Stimulated activated CD8-positive, alpha-beta memory T cell treated with anti-CD3 and anti-CD28 coated beads, Interleukin-7, amount 100 ng/mL, for 48 hours (primary cell): ENCODE data around the gene LANCL1.

Source experiments
- DNase-seq, 2 donors: peaks; one replicate each; pipeline ENCODE4 v3.0.0-alpha.2; 2020; ENCODE audit warnings: low read depth in 1 of 2; ENCODE audit errors: extremely low read depth in 1 of 2

LANCL1 gene

DNA sequence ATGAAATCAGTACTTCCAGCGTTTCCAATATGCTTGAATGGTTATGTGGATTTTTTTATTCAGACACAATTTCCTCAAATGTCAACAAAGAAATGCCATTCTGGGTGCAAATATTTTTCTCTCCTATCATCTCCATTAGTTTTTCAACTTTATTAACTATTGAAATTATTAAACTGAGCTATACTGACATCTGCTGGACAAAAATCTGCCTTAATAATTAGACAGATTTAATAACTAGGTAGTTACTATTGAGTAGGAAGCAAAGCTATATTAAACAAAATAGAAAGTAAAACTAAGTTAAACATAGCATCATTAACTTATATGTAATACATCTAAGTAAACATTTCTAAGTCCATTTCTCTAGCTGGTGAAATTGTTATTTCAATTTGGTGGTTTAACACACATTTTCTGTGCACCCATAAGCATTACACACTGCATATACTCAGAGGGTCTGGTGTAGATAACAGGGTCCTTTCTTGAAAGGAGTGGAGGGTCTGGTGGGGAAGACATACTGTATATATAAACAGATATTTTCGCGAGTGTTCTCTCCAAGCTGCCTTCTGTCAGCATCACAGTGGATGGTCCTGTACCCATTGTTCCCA is 77.0 kb downstream of the LANCL1 start:
- DNase-seq, result no peak

DNA sequence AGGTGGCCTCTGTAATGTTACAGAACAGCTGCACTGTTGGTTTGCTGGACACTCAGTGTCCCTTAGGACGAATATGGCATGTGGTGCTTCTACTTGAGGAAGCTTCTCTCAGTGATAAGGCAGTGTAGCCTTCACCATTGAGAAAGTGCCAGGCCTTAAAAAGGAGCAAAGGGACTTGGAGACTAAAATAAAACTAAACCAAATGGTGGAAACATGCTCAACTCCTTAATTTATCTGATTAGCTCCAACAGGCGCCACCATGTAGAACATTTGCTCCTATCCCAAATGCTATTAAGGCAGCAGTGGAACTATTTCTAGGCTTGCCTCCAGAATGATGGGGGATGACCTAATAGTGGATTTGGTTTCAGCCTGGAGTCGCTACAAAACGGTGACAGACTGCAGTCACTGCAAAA is 84.1 kb downstream of the LANCL1 start:
- no peak for DNase-seq

DNA sequence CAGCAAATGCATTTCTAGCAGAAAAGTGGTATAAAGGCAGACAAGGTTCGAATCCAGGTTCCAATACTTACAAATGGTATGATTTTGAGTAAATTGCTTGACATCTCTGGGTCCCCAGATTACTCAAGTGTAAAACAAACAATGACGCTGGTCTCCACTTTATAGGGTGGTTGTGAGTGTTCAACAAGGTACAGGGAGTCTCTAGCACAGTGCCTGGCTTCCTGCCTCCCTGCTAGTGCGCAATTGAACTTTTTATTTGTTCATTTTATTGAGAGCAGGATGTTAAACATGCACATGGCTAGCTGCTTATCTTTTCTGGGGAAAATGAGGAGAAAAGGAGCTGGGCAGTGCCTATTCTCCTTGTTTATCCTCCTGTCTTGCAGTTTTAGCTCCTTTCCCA is 86.7 kb downstream of the LANCL1 start:
- DNase-seq, result no peak

DNA sequence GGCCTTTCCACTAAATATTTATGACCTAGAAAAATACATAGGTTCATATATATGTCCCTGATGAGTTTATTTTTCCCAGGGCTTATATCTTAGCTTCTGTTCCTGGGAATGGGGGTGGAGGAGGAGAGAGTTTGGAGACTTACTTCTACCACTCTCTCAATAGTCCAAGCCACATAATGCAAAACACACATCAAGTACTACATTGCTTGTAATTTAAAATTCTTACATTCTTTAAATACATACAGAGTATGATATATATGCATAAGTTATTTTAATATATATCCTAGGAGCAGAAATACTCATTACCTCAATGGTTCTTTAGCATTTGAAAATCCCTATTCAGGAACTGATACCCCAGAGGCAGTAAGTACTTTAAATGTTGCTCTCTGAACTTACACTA is 88.4 kb downstream of the LANCL1 start:
- no peak for DNase-seq

DNA sequence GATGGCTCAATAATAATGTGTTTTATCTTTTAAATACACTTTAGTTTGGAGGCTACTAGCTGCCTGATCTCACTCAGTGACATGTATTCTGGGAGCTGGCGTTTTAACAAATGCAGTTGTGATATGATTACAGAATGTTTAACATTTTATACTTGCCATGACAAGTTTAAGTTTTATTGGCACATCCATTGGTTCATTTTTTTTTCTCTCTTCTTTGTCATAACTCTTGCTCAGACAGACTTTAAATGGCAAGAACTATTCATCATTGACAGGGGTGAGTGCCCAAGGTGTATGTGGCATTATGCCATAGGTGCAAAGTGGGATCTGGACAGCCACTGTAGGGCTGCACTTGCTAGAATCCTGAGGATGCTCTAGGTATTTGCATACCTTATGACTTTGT is 89.5 kb downstream of the LANCL1 start:
- no peak for DNase-seq
